Osteocyte (in vitro differentiated cells): Measurements from ENCODE around the gene MAPK6. TPM values are rescaled to one million over a fixed set of nuclear protein-coding genes. Genes with fewer than 3 reads are reported as not detected.

Source experiments
- DNase-seq: peaks from one replicate; pipeline ENCODE4 v3.0.0; 2021; ENCODE audit warnings: mixed read lengths; ENCODE audit not compliant: unreplicated experiment; ENCODE audit errors: extremely low spot score
- H3K27ac Mint-ChIP-seq: one replicate; pipeline ENCODE4 v1.8.0; 2021; ENCODE audit warnings: mild to moderate bottlenecking, mixed read lengths; ENCODE audit not compliant: unreplicated experiment
- H3K27me3 Mint-ChIP-seq: one replicate; pipeline ENCODE4 v1.8.0; 2021; ENCODE audit warnings: mixed read lengths; ENCODE audit not compliant: unreplicated experiment
- H3K36me3 Mint-ChIP-seq: one replicate; pipeline ENCODE4 v1.8.0; 2021; ENCODE audit warnings: mixed read lengths; ENCODE audit not compliant: unreplicated experiment
- H3K4me1 Mint-ChIP-seq: one replicate; pipeline ENCODE4 v1.8.0; 2021; ENCODE audit warnings: mixed read lengths; ENCODE audit not compliant: unreplicated experiment
- H3K4me3 Mint-ChIP-seq: one replicate; pipeline ENCODE4 v1.8.0; 2021; ENCODE audit warnings: mild to moderate bottlenecking, moderate library complexity, mixed read lengths; ENCODE audit not compliant: unreplicated experiment
- H3K9me3 Mint-ChIP-seq: one replicate; pipeline ENCODE4 v1.8.0; 2021; ENCODE audit warnings: mixed read lengths; ENCODE audit not compliant: unreplicated experiment
- CTCF ChIP-seq: fragments of 200-600 bp; sonication (generic); IDR thresholded peaks from 2 replicates; pipeline ENCODE4 v1.5.0; 2021; ENCODE audit warnings: antibody characterized with exemption, mild to moderate bottlenecking, moderate library complexity
- total RNA-seq: library from RNA; stranded (reverse); gene quantifications from 2 replicates; pipeline ENCODE4 v1.2.1, GENCODE V29; 2021

Gene MAPK6
- total RNA-seq, 1 donor from 2014 or later: 46.1 TPM

GRCh38 chr15:52010633-52011595 is 8.1 kb upstream of the MAPK6 start:
- H3K27me3 Mint-ChIP-seq: no peaks in the 10 kb centered on the region
- DNase-seq: no peak
- H3K4me3 Mint-ChIP-seq: no peak overlapping the region
- TF ChIP-seq CTCF: no peak
- no peaks in the 10 kb centered on the region for H3K4me1 Mint-ChIP-seq
- no peaks in the 10 kb centered on the region for H3K36me3 Mint-ChIP-seq
- H3K27ac Mint-ChIP-seq: no peak overlapping the region
- H3K9me3 Mint-ChIP-seq: no peaks in the 10 kb centered on the region

DNA sequence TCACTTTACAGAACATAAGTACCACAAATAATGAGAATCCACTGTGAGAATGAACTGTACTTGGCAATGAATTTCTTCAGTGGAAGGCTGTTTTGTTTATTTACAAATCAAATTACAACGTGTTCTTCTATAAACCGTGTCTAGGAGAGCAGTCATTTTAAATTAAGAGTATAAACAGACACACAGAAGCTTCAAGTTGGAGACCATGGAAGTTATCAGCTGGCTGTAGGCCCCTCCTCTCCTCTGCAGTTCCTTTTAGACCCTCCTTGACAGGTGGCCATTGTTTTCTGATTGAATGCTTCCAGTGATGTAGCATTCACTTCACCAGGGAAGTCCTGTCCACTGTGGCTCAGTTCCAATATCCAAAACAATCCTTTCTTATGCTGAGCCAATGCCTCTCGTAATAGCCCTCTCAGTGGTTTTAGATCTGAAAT is 7.3 kb upstream of the MAPK6 start:
- H3K4me3 Mint-ChIP-seq: no peak overlapping the region
- H3K27ac Mint-ChIP-seq: no peak overlapping the region
- H3K36me3 Mint-ChIP-seq: no peaks in the 10 kb centered on the region
- no peaks in the 10 kb centered on the region for H3K4me1 Mint-ChIP-seq
- no peaks in the 10 kb centered on the region for H3K27me3 Mint-ChIP-seq
- no peak for TF ChIP-seq CTCF
- DNase-seq: no peak
- no peaks in the 10 kb centered on the region for H3K9me3 Mint-ChIP-seq

- Mint-ChIP-seq H3K4me3 (no peak overlapping the region), H3K27ac (no peak overlapping the region)
- no peak for DNase-seq
Measured at GRCh38 chr15:52012210-52012609, 6.8 kb upstream of the MAPK6 start.

GRCh38 chr15:52013151-52013791 is 5.7 kb upstream of the MAPK6 start:
- Mint-ChIP-seq H3K9me3 (no peaks in the 10 kb centered on the region), H3K36me3 (no peaks in the 10 kb centered on the region), H3K27ac (no peak overlapping the region), H3K4me1 (peaks cover 2% of the 10 kb centered on the region), H3K27me3 (no peaks in the 10 kb centered on the region), H3K4me3 (no peak overlapping the region)
- DNase-seq: no peak
- TF ChIP-seq CTCF: no peak

More at GRCh38 chr15:52012210-52012609, 6.8 kb upstream of the MAPK6 start:
- no peaks in the 10 kb centered on the region for H3K4me1 Mint-ChIP-seq
- no peaks in the 10 kb centered on the region for H3K36me3 Mint-ChIP-seq
- TF ChIP-seq CTCF: no peak
- H3K9me3 Mint-ChIP-seq: no peaks in the 10 kb centered on the region
- no peaks in the 10 kb centered on the region for H3K27me3 Mint-ChIP-seq

GRCh38 chr15:52014616-52015015 is 4.4 kb upstream of the MAPK6 start:
- peaks cover 8% of the 10 kb centered on the region for H3K4me1 Mint-ChIP-seq
- no peak for DNase-seq
- TF ChIP-seq CTCF: no peak
- H3K36me3 Mint-ChIP-seq: no peaks in the 10 kb centered on the region
- H3K27me3 Mint-ChIP-seq: no peaks in the 10 kb centered on the region
- no peaks in the 10 kb centered on the region for H3K9me3 Mint-ChIP-seq
- H3K27ac Mint-ChIP-seq: no peak overlapping the region
- no peak overlapping the region for H3K4me3 Mint-ChIP-seq
